Measurements from ENCODE around the gene REXO1.

REXO1 gene

DNA sequence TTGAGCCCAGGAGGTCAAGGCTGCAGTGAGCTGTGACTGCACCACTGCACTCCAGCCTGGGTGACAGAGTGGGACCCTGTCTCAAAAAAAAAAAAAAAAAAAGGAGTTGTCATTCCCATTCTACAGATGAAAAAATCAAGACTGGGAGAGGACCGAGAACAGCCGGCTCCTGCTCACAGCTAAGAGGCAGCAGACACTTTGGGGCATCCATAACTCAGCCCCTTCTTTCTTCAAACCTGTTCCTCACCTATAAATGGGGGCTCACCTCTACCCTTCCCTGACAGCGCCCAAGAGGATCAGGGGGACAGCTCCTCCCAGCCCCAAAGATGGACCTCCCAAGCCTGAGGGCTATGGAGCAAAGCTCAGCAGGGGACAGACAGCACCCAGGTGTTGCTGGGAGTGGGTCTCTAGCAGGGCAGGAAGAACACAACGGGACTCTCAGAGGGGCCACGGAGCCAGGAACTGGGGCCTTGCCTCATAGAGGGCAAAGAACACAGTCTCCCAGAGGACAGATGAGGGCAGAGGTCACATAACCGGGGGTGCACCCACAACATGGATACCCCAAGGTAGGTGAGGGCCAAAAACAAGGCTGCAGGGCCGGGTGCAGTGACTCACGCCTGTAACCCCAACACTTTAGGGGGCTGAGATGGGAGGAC is 18.5 kb upstream of the REXO1 start:
- no peak for DNase-seq (ENCODE audit: extremely low spot score)
- CTCF ChIA-PET: interaction anchor here (0.9 to 1.1 kb wide), 3 partner anchors 8 to 14 kb away, joined by 3 to 4 read pairs (median 3); no protein-coding TSS in a partner anchor
- POLR2A ChIA-PET: no interaction called here
- TF ChIP-seq, protein P1, sequence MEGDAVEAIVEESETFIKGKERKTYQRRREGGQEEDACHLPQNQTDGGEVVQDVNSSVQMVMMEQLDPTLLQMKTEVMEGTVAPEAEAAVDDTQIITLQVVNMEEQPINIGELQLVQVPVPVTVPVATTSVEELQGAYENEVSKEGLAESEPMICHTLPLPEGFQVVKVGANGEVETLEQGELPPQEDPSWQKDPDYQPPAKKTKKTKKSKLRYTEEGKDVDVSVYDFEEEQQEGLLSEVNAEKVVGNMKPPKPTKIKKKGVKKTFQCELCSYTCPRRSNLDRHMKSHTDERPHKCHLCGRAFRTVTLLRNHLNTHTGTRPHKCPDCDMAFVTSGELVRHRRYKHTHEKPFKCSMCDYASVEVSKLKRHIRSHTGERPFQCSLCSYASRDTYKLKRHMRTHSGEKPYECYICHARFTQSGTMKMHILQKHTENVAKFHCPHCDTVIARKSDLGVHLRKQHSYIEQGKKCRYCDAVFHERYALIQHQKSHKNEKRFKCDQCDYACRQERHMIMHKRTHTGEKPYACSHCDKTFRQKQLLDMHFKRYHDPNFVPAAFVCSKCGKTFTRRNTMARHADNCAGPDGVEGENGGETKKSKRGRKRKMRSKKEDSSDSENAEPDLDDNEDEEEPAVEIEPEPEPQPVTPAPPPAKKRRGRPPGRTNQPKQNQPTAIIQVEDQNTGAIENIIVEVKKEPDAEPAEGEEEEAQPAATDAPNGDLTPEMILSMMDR (IDR thresholded peaks at IDR 0.05; ENCODE audit: control extremely low read depth, extremely low read depth, low read depth, missing control alignments): no peak

DNA sequence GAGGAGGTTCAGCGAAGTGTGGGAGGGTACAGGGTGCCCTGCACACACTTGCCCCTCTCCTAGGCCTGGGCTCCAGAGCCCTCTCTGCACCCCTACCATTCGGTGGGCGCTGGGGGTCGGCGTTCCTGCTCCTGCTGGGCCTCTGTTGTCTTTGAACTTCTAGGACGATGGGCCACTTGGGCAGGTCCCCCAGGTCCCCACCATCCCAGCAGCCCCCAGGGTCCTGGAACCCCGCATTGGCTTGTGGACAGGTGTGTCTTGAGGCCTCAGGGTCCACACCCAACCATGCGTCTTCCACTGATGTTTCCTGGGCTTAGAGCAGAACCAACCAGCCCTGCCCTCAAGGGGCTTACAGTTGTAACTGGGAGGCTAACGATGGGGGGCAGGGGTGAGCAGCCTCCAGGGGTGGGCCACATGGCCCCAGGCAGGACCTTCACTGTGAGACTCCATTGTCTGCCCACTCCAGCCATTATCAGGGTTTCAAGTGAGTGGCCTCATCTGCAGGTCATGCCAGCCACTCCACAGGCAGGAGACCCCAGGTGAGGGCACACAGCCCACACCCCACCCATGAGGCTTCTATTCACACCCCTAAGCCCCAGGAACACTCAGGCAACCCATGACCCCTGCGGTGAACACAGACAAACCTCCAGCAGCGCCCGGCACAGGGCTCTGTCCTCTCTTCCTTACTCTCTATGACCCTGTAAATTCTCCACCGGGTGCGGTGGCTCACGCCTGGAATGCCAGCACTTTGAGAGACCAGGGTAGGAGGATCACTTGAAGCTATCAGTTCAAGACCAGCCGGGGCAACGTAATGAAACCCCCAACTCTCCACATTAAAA is 17.1 kb upstream of the REXO1 start:
- ChIA-PET CTCF (interaction anchor here (0.8 to 1.6 kb wide), 14 partner anchors 10 to 246 kb away, joined by 3 to 23 read pairs (median 3); partner anchors contain the start of genes ADAT3, REXO1 and SCAMP4), POLR2A (interaction anchor here (0.5 to 1.4 kb wide), 6 partner anchors 10 to 610 kb away, joined by 3 to 7 read pairs (median 5); partner anchors contain the start of genes ABHD17A and GADD45B)
- TF ChIP-seq, protein P1 (IDR thresholded peaks at IDR 0.05; ENCODE audit: control extremely low read depth, extremely low read depth, low read depth, missing control alignments): no peak

DNA sequence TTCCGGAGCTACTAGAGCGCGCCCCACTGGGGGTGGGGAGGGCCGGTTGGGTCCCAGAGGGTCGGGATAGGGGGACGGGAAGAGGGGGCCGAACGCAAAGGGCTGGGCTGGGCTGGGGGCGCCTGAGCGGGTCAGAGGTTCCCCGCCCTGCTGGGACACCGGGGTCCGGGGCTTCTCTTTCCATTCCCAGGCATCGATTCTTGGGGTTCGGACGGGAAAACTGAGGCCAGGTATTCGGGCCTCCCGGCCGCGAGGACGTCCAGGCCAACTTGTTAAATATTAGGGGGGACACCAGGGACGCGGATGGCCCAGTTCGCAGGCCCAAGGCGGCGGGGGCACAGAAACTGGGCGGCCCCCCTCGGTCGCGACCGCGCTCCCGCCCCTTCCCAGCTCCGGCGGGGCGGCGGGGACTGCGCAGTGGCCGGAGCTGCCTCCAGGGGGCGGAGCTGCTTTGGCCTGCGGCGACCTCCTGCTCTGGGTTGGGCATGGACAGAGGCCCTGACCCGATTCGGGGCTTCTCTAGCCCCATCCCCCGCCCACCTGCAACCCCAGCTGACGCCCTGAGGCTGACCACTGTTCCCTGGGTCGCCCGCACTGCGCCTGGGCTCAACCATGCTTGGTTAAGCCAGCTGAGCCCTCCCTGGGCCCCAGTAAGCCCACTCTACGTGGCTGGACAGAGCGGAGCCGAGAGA is 16.3 kb upstream of the REXO1 start:
- peak; percentile 86 for DNase-seq (ENCODE audit: extremely low spot score)
- TF ChIP-seq, protein P1 (IDR thresholded peaks at IDR 0.05; ENCODE audit: control extremely low read depth, extremely low read depth, low read depth, missing control alignments): peak; percentile 90
- ChIA-PET CTCF (interaction anchor here (0.8 to 1.6 kb wide), 15 partner anchors 11 to 212 kb away, joined by 3 to 23 read pairs (median 3); partner anchors contain the start of genes ADAT3, REXO1 and SCAMP4), POLR2A (interaction anchor here (0.6 to 1.4 kb wide), 6 partner anchors 9 to 611 kb away, joined by 3 to 7 read pairs (median 4); partner anchors contain the start of genes ABHD17A and GADD45B)

More for the DNA sequence above, 17.1 kb upstream of the REXO1 start:
- DNase-seq (ENCODE audit: extremely low spot score): no peak

DNA sequence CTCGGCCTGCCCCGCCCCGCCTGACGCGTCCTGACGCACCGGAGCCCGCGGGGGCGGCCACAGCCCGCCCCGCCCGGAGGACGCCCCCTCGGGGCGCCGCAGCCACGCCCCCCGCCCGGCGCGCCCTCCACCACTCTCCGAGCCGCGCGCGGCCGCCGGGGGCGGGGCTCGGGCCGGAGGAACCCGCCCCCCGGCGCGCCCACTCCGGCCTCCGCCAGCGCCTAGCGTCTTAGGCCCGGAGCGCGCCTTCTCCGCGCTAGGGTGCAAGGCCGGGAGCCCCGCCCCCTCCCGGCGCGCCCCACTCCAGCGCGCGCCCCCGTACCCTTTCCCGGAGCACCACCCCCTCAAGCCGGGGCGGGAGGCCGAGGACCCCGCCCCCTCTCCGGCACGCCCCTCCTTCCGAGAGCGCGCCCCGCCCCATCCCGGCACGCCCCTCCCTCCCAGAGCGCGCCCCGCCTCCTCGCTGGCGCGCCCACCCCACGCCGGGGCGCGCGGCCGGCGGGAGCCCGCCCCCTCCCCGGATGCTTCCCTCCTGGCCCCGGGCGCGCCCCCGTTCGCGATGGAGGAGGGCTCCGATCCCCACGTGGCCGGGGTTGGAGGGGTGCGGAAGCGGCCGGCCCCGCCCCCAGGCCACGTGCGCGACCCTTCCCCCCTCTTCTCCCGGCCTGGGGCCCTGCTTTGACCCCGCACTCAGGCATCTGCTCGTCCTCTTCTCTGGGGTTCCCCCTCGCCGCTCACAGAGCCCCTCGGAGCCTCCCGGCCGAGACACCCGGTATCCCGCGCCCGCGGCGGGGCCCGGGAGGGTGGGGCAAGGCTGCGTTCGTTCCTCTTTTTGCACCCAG is 15.6 kb upstream of the REXO1 start:
- POLR2A ChIA-PET: interaction anchor here (0.6 to 1.4 kb wide), 5 partner anchors 8 to 33 kb away, joined by 3 to 7 read pairs (median 5); partner anchors contain the start of gene ABHD17A
- TF ChIP-seq, protein P1 (IDR thresholded peaks at IDR 0.05; ENCODE audit: control extremely low read depth, extremely low read depth, low read depth, missing control alignments): no peak
- CTCF ChIA-PET: interaction anchor here (1.0 to 1.6 kb wide), 9 partner anchors 12 to 213 kb away, joined by 3 to 23 read pairs (median 3); partner anchors contain the start of gene REXO1
- DNase-seq (ENCODE audit: extremely low spot score): peak; percentile 94

DNA sequence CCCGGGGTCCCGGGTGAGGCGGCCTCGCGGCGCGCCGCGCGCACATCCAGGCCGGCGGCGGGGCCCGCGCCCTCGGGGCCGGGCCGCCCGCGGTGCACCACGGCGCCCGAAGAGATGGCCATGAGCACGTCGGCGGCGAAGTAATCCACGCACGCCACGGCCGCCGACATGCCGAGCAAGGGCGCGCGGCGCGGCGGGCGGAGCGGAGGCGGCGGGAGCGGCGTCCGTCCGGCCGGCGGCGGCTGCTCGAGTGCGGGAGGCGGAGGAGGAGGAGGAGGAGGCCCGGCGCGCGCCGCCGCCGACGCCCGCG is 15.0 kb upstream of the REXO1 start, which contains the start of gene KLF16:
Gene KLF16 (minus strand): TSS at position 252 of the 310 bp plus-strand sequence. CDS start 82 bp downstream, at position 170.
- POLR2A ChIA-PET: no interaction called here
- TF ChIP-seq, protein P1 (IDR thresholded peaks at IDR 0.05; ENCODE audit: control extremely low read depth, extremely low read depth, low read depth, missing control alignments): no peak
- CTCF ChIA-PET: no interaction called here
- no peak for DNase-seq (ENCODE audit: extremely low spot score)
